Measurements from ENCODE around the gene KRT85.
A peak's percentile ranks its signal among the peaks of the same experiment; 100 is the strongest.
"Not testable (repeated sequence)": the region's sequence is repeated elsewhere in the genome, so short reads cannot be mapped to it uniquely, and the experiment has no call there.

Gene KRT85

GRCh38 chr12:52366738-52367485, at the start of gene KRT85:
Gene KRT85, minus strand, starts transcription at chr12:52367481. Its CDS starts 76 bp downstream, at chr12:52367405.
- DNase-seq = no peak

- DNase-seq = no peak
Observed at GRCh38 chr12:52416795-52417194, 49.5 kb upstream of the KRT85 start.

- DNase-seq = peak; percentile 26
Observed at GRCh38 chr12:52415870-52416750, 48.8 kb upstream of the KRT85 start.

GRCh38 chr12:52414936-52415335, 47.7 kb upstream of the KRT85 start:
- DNase-seq = no peak

- DNase-seq = no peak
Observed at GRCh38 chr12:52413782-52414345, 46.6 kb upstream of the KRT85 start.

- DNase-seq = no peak
Observed at GRCh38 chr12:52413202-52413601, 45.9 kb upstream of the KRT85 start.

- no peak for DNase-seq
Observed at GRCh38 chr12:52411815-52412214, 44.5 kb upstream of the KRT85 start.

- not testable (repeated sequence) for DNase-seq
Observed at GRCh38 chr12:52410589-52411248, 43.4 kb upstream of the KRT85 start.

- no peak for DNase-seq
Observed at GRCh38 chr12:52407918-52408317, 40.6 kb upstream of the KRT85 start.

GRCh38 chr12:52405922-52406385, 38.7 kb upstream of the KRT85 start, which contains the start of gene KRT82:
Gene KRT82, minus strand, starts transcription at chr12:52406335. Its CDS starts 58 bp downstream, at chr12:52406277.
- DNase-seq = no peak

GRCh38 chr12:52404951-52405350, 37.7 kb upstream of the KRT85 start:
- no peak for DNase-seq

- no peak for DNase-seq
Observed at GRCh38 chr12:52403561-52403960, 36.3 kb upstream of the KRT85 start.

- no peak for DNase-seq
Observed at GRCh38 chr12:52402873-52403540, 35.7 kb upstream of the KRT85 start.

- no peak for DNase-seq
Observed at GRCh38 chr12:52402377-52402776, 35.1 kb upstream of the KRT85 start.

GRCh38 chr12:52401926-52402325, 34.6 kb upstream of the KRT85 start:
- DNase-seq = no peak

GRCh38 chr12:52401526-52401925, 34.2 kb upstream of the KRT85 start:
- DNase-seq = no peak

GRCh38 chr12:52400906-52401305, 33.6 kb upstream of the KRT85 start:
- no peak for DNase-seq

GRCh38 chr12:52399756-52400155, 32.5 kb upstream of the KRT85 start:
- no peak for DNase-seq

GRCh38 chr12:52398176-52398575, 30.9 kb upstream of the KRT85 start:
- DNase-seq = no peak

GRCh38 chr12:52396656-52397055, 29.4 kb upstream of the KRT85 start:
- DNase-seq = no peak

- DNase-seq = no peak
Observed at GRCh38 chr12:52395761-52396434, 28.6 kb upstream of the KRT85 start.
